SK-N-MC (cell line): ENCODE results near the gene AMIGO3.

Experiments used
- EZH2 ChIP-seq: fragments of 200-600 bp; sonication (generic); IDR thresholded peaks from one replicate; pipeline ENCODE4 v1.6.1; 2017; ENCODE audit warnings: antibody characterized with exemption
- POLR2AphosphoS5 ChIP-seq: IDR thresholded peaks from 2 replicates; pipeline ENCODE4 v1.6.1; 2012; ENCODE audit warnings: mild to moderate bottlenecking, low read depth, low read length, borderline replicate concordance

- TF ChIP-seq EZH2 (no peak), POLR2AphosphoS5 (no peak)
Measured at GRCh38 chr3:49705390-49705960, 14.0 kb downstream of the AMIGO3 start.
